BE2C (cell line): ENCODE results near the gene LRRC53.

Source experiments
- DNase-seq: peaks from one replicate; pipeline ENCODE4 v3.0.0-alpha.2; 2020
- H3K27me3 ChIP-seq: fragments of 250-450 bp; sonication (Bioruptor Pico); 2 replicates; pipeline ENCODE4 v1.5.1; 2020; ENCODE audit warnings: mild to moderate bottlenecking
- H3K36me3 ChIP-seq: fragments of 250-450 bp; sonication (Bioruptor Pico); 2 replicates; pipeline ENCODE4 v1.5.1; 2020; ENCODE audit warnings: mild to moderate bottlenecking
- H3K4me1 ChIP-seq: fragments of 250-450 bp; sonication (Bioruptor Pico); 2 replicates; pipeline ENCODE4 v1.5.1; 2020
- H3K4me3 ChIP-seq: 2 replicates; pipeline ENCODE4 v1.5.1; 2011; ENCODE audit warnings: low read depth, low read length
- H3K9me3 ChIP-seq: fragments of 250-450 bp; sonication (Bioruptor Pico); 2 replicates; pipeline ENCODE4 v1.5.1; 2020
- CTCF ChIP-seq: IDR thresholded peaks from 2 replicates; pipeline ENCODE4 v1.5.1; 2012; ENCODE audit warnings: mild to moderate bottlenecking, low read depth, low read length

LRRC53 gene

GRCh38 chr1:74502858-74503257 is 9.6 kb downstream of the LRRC53 start:
- H3K4me3 ChIP-seq = no peak overlapping the region
- DNase-seq = no peak
- H3K4me1 ChIP-seq = peaks cover 8% of the 10 kb centered on the region
- no peaks in the 10 kb centered on the region for H3K27me3 ChIP-seq
- no peaks in the 10 kb centered on the region for H3K36me3 ChIP-seq
- TF ChIP-seq CTCF = no peak
- no peaks in the 10 kb centered on the region for H3K9me3 ChIP-seq

GRCh38 chr1:74502432-74502831 is 10.0 kb downstream of the LRRC53 start:
- H3K4me1 ChIP-seq = peaks cover 8% of the 10 kb centered on the region
- H3K4me3 ChIP-seq = no peak overlapping the region
- H3K27me3 ChIP-seq = no peaks in the 10 kb centered on the region
- no peaks in the 10 kb centered on the region for H3K36me3 ChIP-seq
- no peak for TF ChIP-seq CTCF
- DNase-seq = no peak
- H3K9me3 ChIP-seq = no peaks in the 10 kb centered on the region

- no peak for DNase-seq
- no peaks in the 10 kb centered on the region; the same call in 1 of the 2 replicates for H3K4me1 ChIP-seq
- no peaks in the 10 kb centered on the region for H3K36me3 ChIP-seq
- H3K4me3 ChIP-seq = no peak overlapping the region
- H3K27me3 ChIP-seq = no peaks in the 10 kb centered on the region
- H3K9me3 ChIP-seq = no peaks in the 10 kb centered on the region
- TF ChIP-seq CTCF = no peak
Measured at GRCh38 chr1:74498901-74499300, 13.5 kb downstream of the LRRC53 start.

- no peak for DNase-seq
- Histone ChIP-seq H3K36me3 (no peaks in the 10 kb centered on the region), H3K4me3 (no peak overlapping the region), H3K27me3 (no peaks in the 10 kb centered on the region), H3K4me1 (no peaks in the 10 kb centered on the region), H3K9me3 (no peaks in the 10 kb centered on the region)
- TF ChIP-seq CTCF = no peak
Measured at GRCh38 chr1:74496669-74497068, 15.7 kb downstream of the LRRC53 start.

GRCh38 chr1:74486036-74486435 is 26.4 kb downstream of the LRRC53 start:
- no peaks in the 10 kb centered on the region for H3K27me3 ChIP-seq
- no peak overlapping the region for H3K4me3 ChIP-seq
- H3K4me1 ChIP-seq = no peaks in the 10 kb centered on the region
- DNase-seq = no peak
- no peaks in the 10 kb centered on the region for H3K36me3 ChIP-seq
- no peak for TF ChIP-seq CTCF
- H3K9me3 ChIP-seq = no peaks in the 10 kb centered on the region

- no peaks in the 10 kb centered on the region for H3K4me1 ChIP-seq
- no peak overlapping the region for H3K4me3 ChIP-seq
- H3K36me3 ChIP-seq = no peaks in the 10 kb centered on the region
- H3K9me3 ChIP-seq = no peaks in the 10 kb centered on the region
- H3K27me3 ChIP-seq = no peaks in the 10 kb centered on the region
- TF ChIP-seq CTCF = no peak
- no peak for DNase-seq
Measured at GRCh38 chr1:74485622-74486021, 26.8 kb downstream of the LRRC53 start.
